ENCODE results near the gene ANKS1B. TPM values are rescaled to one million over a fixed set of nuclear protein-coding genes. Genes with fewer than 3 reads are reported as not detected.

The ANKS1B gene
- total and polyA plus RNA-seq, 2 of the 4 experiments (the other 2 are of a cell fraction), result 0.17 to 0.18 TPM

- BruUV-seq (replicated peaks), result no TSS peak
- dilution Hi-C loops (cut with HindIII; ENCODE audit: low sequenced_read_pairs, unreplicated experiment), result no loop called here
These were observed 697.6 kb downstream of the ANKS1B start for GRCh38 chr12:99287136-99287535.

More at GRCh38 chr12:99287136-99287535, 697.6 kb downstream of the ANKS1B start:
- Histone ChIP-seq H3K4me3 (ENCODE audit: insufficient read depth, low read depth, low read length) (no peak overlapping the region), H3K23ac (ENCODE audit: low read depth, low read length) (no peak overlapping the region), H3K14ac (replicated peaks; ENCODE audit: low read depth, low read length) (no peak overlapping the region), H2AFZ (replicated peaks; ENCODE audit: low read length, poor library complexity) (peak overlapping the region; percentile 11), H2AK9ac (replicated peaks; ENCODE audit: low read depth, low read length, poor library complexity) (no peak overlapping the region), H2BK120ac (ENCODE audit: low read depth, low read length) (no peak overlapping the region), H3K4ac (ENCODE audit: low read depth, low read length) (no peak overlapping the region), H3K18ac (ENCODE audit: low read depth, low read length) (no peak overlapping the region), H4K5ac (ENCODE audit: low read depth, low read length) (no peak overlapping the region), H2AK5ac (ENCODE audit: low read depth, low read length) (no peak overlapping the region), H4K20me1 (ENCODE audit: insufficient read depth, low read length) (no peaks in the 10 kb centered on the region), H3K9me3 (ENCODE audit: control insufficient read depth, insufficient read depth, low read length) (peaks cover 13% of the 10 kb centered on the region), H3K27me3 (ENCODE audit: control insufficient read depth, insufficient read depth, low read length) (no peaks in the 10 kb centered on the region), H3K56ac (ENCODE audit: extremely low read depth, insufficient read depth, low read length) (no peak overlapping the region), H2BK20ac (ENCODE audit: low read depth, low read length) (no peak overlapping the region), H3K4me2 (ENCODE audit: low read depth, low read length) (no peak overlapping the region), H3K9ac (ENCODE audit: low read depth, low read length) (no peak overlapping the region), H3K79me1 (ENCODE audit: low read depth in 1 of 2, low read length in 2 of 2) (no peaks in the 10 kb centered on the region), H4K91ac (ENCODE audit: insufficient read depth, low read depth, low read length) (no peak overlapping the region), H3K27ac (ENCODE audit: insufficient read depth, low read length) (no peak overlapping the region), H3K9me1 (ENCODE audit: insufficient read depth, low read length) (no peaks in the 10 kb centered on the region), H3K36me3 (ENCODE audit: control insufficient read depth, insufficient read depth, low read length) (no peaks in the 10 kb centered on the region), H4K8ac (ENCODE audit: low read depth in 2 of 2, low read length in 2 of 2) (no peak overlapping the region), H2BK15ac (ENCODE audit: low read depth, low read length) (no peak overlapping the region), H2BK5ac (ENCODE audit: low read depth, low read length, poor library complexity, severe bottlenecking) (no peak overlapping the region), H3K4me1 (ENCODE audit: control insufficient read depth, insufficient read depth, low read length) (no peaks in the 10 kb centered on the region)
- POLR2A ChIA-PET (ENCODE audit: unreplicated experiment), result no interaction called here
- intact Hi-C loops (cut with micrococcal nuclease), result no loop called here
- CTCF ChIA-PET, result no interaction called here
- ATAC-seq (ENCODE audit: low read depth), result no peak
- in situ Hi-C loops (cut with MboI; ENCODE audit: low sequenced_read_pairs), result no loop called here
- TF ChIP-seq FOS (IDR thresholded peaks at IDR 0.05; ENCODE audit: low read depth, low read length), result no peak
- WGBS, 2 experiments (ENCODE audit: extremely low coverage in 2 of 2, insufficient read length in 1 of 2), result no CpG with 5 or more reads among the region's 1 CpG
- DNase-seq, result no peak

Measured in IMR-90 (cell line).